Osteoblast (primary cell): ENCODE measurements around the gene JMJD1C. TPM values are rescaled to one million over a fixed set of nuclear protein-coding genes. Genes with fewer than 3 reads are reported as not detected.

Source experiments
- DNase-seq: peaks from one replicate; pipeline ENCODE4 v3.0.0; 2011; ENCODE audit warnings: low spot score, mixed read lengths; ENCODE audit not compliant: insufficient read length; ENCODE audit errors: missing footprints
- H2AFZ ChIP-seq: 2 replicates; pipeline ENCODE4 v1.6.0; 2011; ENCODE audit warnings: mild to moderate bottlenecking, low read length
- H3K27ac ChIP-seq: 2 replicates; pipeline ENCODE4 v1.5.1; 2011; ENCODE audit warnings: mild to moderate bottlenecking, low read depth, low read length, moderate library complexity
- H3K27me3 ChIP-seq: 2 replicates; pipeline ENCODE4 v1.6.0; 2012; ENCODE audit warnings: mild to moderate bottlenecking, control low read depth, inconsistent platforms, low read length, moderate library complexity; ENCODE audit not compliant: insufficient read depth
- H3K36me3 ChIP-seq: 2 replicates; pipeline ENCODE4 v1.5.1; 2011; ENCODE audit warnings: mild to moderate bottlenecking, low read length, control low read depth, moderate library complexity; ENCODE audit not compliant: insufficient read depth
- H3K4me1 ChIP-seq: 2 replicates; pipeline ENCODE4 v1.5.1; 2011; ENCODE audit warnings: mild to moderate bottlenecking, low read length, control low read depth, moderate library complexity; ENCODE audit not compliant: insufficient read depth
- H3K4me2 ChIP-seq: 2 replicates; pipeline ENCODE4 v1.6.0; 2011; ENCODE audit warnings: mild to moderate bottlenecking, low read length; ENCODE audit not compliant: insufficient read depth
- H3K4me3 ChIP-seq: fragments of 200-600 bp; sonication (generic); 3 replicates; pipeline ENCODE4 v1.5.1; 2012; ENCODE audit warnings: mild to moderate bottlenecking, low read length, inconsistent platforms; ENCODE audit not compliant: insufficient read depth
- H3K79me2 ChIP-seq: 2 replicates; pipeline ENCODE4 v1.6.0; 2012; ENCODE audit warnings: mild to moderate bottlenecking, low read length, control low read depth, inconsistent platforms; ENCODE audit not compliant: insufficient read depth
- H3K9me3 ChIP-seq: 2 replicates; pipeline ENCODE4 v1.5.1; 2011; ENCODE audit warnings: low read depth, low read length, control low read depth
- H4K20me1 ChIP-seq: 2 replicates; pipeline ENCODE4 v1.6.0; 2012; ENCODE audit warnings: mild to moderate bottlenecking, low read length, control low read depth; ENCODE audit not compliant: insufficient read depth
- total RNA-seq: library from RNA; depleted of rRNA; stranded (reverse); fragments of >200 nt; gene quantifications from 2 replicates; pipeline ENCODE4 v1.2.3, GENCODE V29; 2012
- TF ChIP-seq, protein P1 (sequence below): IDR thresholded peaks from 2 replicates; pipeline ENCODE4 v1.5.1; 2011; ENCODE audit warnings: mild to moderate bottlenecking, low read depth, low read length, moderate library complexity; ENCODE audit errors: extremely low read depth

Gene JMJD1C
- total RNA-seq, 1 donor: 92.6 TPM

DNA sequence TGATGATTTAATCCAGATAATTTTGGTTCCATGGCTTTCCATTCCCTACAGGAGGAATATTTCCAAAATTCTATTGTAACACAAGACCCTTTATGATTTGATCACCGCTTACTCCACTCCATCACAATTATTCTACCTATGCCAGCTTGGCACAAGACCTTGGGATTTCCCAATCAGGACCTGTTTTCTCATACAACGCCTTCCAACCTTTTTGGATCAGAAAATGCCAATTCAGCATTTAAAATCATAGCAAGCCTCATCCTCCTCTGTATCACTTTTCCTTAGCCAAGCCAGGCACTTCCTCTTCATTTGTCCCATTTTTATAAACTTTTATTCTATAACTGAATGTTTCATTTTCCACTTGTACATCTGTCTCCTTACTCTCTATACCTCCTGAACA lies 100.9 kb downstream of the JMJD1C start:
- Histone ChIP-seq H3K79me2 (peaks cover 74% of the 10 kb centered on the region), H3K27ac (no peak overlapping the region), H4K20me1 (peaks cover 3% of the 10 kb centered on the region), H3K4me1 (peaks cover 14% of the 10 kb centered on the region), H3K4me3 (no peak overlapping the region), H2AFZ (no peak overlapping the region), H3K36me3 (no peaks in the 10 kb centered on the region), H3K4me2 (no peak overlapping the region), H3K27me3 (no peaks in the 10 kb centered on the region), H3K9me3 (no peaks in the 10 kb centered on the region)
- no peak for DNase-seq
- TF ChIP-seq, protein P1, sequence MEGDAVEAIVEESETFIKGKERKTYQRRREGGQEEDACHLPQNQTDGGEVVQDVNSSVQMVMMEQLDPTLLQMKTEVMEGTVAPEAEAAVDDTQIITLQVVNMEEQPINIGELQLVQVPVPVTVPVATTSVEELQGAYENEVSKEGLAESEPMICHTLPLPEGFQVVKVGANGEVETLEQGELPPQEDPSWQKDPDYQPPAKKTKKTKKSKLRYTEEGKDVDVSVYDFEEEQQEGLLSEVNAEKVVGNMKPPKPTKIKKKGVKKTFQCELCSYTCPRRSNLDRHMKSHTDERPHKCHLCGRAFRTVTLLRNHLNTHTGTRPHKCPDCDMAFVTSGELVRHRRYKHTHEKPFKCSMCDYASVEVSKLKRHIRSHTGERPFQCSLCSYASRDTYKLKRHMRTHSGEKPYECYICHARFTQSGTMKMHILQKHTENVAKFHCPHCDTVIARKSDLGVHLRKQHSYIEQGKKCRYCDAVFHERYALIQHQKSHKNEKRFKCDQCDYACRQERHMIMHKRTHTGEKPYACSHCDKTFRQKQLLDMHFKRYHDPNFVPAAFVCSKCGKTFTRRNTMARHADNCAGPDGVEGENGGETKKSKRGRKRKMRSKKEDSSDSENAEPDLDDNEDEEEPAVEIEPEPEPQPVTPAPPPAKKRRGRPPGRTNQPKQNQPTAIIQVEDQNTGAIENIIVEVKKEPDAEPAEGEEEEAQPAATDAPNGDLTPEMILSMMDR: no peak

DNA sequence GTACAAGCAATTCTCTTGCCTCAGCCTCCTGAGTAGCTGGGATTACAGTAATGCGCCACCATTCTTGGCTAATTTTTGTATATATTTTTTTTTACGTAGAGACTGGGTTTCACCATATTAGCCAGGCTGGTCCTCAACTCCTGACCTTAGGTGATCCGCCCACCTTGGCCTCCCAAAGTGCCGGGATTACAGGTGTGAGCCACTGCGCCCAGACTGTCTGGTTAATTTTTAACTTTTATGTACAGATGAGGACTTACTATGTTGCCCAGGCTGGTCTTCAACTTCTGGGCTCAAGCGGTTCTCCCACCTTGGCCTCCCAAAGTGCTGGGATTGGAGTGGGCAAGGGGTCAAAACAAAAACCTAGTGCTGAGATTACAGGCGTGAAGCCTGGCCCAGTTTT lies 101.8 kb downstream of the JMJD1C start:
- H4K20me1 ChIP-seq: peaks cover 3% of the 10 kb centered on the region
- no peak for DNase-seq
- H3K4me3 ChIP-seq: no peak overlapping the region
- H2AFZ ChIP-seq: no peak overlapping the region
- H3K4me1 ChIP-seq: peaks cover 24% of the 10 kb centered on the region
- H3K9me3 ChIP-seq: no peaks in the 10 kb centered on the region
- H3K79me2 ChIP-seq: peaks cover 66% of the 10 kb centered on the region
- H3K36me3 ChIP-seq: no peaks in the 10 kb centered on the region
- no peak overlapping the region for H3K4me2 ChIP-seq
- no peak overlapping the region for H3K27ac ChIP-seq
- H3K27me3 ChIP-seq: no peaks in the 10 kb centered on the region
- TF ChIP-seq, protein P1: no peak

DNA sequence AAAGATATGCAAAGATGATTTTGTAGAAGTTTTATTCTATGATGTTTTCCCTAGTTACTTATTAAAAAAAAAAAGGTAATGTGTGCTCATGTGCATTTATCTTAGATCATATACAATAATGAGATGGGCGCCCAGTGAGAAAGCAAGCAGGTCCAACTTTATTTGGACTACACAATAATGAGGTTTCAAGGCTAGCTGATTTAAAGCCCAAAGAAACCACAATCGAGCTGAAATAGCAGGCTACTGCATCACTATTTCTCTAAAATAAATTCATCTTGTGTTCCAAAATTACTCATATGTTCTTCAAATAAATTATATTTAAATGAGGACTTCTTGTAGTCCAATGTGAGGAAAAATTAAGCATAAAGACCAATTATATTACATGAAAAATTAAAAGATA lies 110.1 kb downstream of the JMJD1C start:
- Histone ChIP-seq H3K36me3 (no peaks in the 10 kb centered on the region), H3K4me3 (no peak overlapping the region), H3K27me3 (no peaks in the 10 kb centered on the region), H3K4me1 (peaks cover 10% of the 10 kb centered on the region), H4K20me1 (peaks cover 11% of the 10 kb centered on the region), H3K4me2 (no peak overlapping the region), H3K9me3 (no peaks in the 10 kb centered on the region), H2AFZ (no peak overlapping the region), H3K79me2 (peaks cover 76% of the 10 kb centered on the region), H3K27ac (no peak overlapping the region)
- TF ChIP-seq, protein P1: no peak
- DNase-seq: no peak

DNA sequence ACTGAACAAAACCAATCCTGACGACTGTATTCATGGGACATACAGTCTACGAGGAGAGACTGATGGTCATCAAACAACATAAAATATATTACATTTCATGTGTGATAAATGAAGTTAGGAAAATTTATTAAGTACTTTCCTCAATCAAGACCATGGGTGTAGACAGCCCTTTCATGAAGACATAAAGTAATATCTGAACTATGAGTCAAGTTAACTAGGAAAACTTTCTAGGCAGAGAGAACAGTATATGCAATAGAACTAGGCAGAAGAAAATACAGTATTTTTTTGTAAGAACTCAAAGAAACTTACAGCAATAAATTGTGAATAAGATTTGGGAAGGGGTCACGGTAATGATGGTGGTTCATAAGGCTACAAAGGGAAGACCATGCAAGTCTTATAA lies 112.8 kb downstream of the JMJD1C start:
- Histone ChIP-seq H3K9me3 (no peaks in the 10 kb centered on the region), H3K27me3 (no peaks in the 10 kb centered on the region), H3K4me3 (no peak overlapping the region), H4K20me1 (peaks cover 17% of the 10 kb centered on the region), H2AFZ (no peak overlapping the region), H3K27ac (no peak overlapping the region), H3K4me1 (peaks cover 3% of the 10 kb centered on the region), H3K4me2 (no peak overlapping the region), H3K36me3 (no peaks in the 10 kb centered on the region), H3K79me2 (peaks cover 77% of the 10 kb centered on the region)
- no peak for DNase-seq
- TF ChIP-seq, protein P1: no peak
